HG02571 (cell line): ENCODE results near the gene CACFD1.
"Not testable (repeated sequence)": the region's sequence is repeated elsewhere in the genome, so short reads cannot be mapped to it uniquely, and the experiment has no call there.

Experiments
- ATAC-seq: cut with Tn5 transposase; IDR thresholded peaks from one replicate; pipeline ENCODE4 v1.9.1; 2021; ENCODE audit warnings: mild to moderate bottlenecking, moderate library complexity; ENCODE audit not compliant: unreplicated experiment

Gene CACFD1

DNA sequence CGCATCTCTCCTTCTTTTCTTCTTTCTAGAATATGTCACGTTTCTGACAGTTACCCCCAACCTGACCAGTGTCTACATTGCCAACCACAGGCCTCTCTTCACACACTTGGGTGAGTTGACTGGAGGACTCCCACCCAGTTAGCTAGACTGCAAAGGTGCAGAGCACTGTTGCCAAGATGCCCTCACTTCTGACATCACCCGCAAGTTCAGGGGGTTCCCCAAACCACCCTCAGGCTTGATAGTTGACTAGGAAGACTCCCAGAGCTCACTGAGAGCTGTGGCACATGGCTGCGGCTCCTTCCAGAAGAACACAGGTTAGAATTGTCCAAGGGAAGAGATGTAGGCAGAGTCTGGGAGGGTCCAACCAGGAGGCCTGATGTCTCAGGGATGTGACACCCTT is 20.4 kb upstream of the CACFD1 start:
- no peak for ATAC-seq

DNA sequence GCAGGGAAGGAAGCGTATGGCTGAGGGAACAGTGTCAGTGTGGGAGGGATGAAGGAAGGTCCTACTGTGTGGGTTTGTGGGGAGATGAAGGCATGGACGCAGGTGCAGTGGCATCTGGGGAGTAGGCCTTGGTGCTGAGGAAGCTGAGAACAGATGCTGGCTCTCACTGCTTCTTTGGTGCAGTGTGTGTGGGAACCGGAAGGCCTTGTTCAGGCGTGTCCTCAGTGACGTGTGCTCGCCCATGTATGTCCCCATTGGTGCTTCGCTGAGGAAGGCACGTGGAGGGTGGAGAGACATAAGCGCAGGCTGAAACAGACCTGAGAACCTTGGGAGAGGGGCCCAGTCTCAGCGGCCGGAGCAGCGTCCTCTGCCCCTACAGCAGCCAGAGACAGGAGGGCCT is 18.9 kb upstream of the CACFD1 start:
- ATAC-seq, result no peak

DNA sequence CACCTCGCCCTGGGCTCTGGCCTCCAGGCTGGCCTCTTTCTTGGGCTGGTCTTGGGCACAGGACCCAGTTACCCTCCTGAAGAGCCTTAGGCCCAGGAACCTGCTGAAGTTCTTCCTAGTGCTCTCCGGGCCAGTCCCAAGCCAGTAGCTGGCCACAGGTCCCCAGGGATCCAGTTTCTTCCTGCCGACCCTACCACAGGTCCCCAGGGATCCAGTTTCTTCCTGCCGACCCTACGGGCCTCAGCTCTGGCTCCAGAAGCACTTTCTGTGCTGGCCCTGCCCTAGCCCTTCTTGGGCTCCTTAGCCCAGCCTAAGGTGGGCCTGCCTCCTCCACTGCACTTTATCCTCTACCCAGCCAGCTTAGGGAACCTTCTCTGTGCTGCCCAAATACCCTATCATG is 18.2 kb upstream of the CACFD1 start:
- no peak for ATAC-seq

DNA sequence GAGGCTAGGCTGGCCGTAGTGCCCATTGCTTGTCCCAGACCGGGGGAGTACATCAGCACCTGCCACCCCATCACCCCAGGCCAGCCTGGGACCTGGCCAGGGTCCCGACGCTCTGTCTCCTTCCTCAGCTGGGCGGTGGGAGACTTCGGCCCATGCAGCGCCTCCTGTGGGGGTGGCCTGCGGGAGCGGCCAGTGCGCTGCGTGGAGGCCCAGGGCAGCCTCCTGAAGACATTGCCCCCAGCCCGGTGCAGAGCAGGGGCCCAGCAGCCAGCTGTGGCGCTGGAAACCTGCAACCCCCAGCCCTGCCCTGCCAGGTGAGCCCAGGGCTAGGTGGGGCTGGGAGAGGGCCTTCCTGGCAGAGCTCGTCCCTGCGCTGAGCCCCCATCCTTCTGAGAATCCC is 16.5 kb upstream of the CACFD1 start:
- no peak for ATAC-seq

DNA sequence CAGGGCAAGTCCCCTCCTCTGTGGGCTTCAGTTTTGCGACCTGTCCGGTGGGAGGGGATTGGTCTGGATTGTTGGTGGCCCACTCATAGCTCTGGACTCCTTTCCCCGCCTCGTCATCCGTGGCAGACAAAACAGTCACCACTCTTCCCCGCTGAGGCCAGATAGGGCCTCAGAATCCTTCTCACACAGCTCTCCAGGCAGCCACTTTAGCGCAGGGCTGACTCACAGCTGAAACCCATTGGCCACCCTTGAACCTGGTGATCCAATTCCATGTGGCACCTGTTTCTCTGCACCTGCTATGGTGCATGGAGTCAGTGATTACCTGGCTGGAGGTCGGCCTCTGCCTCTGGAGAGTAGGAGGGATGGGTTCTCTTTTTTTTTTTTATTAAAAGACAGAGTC is 15.8 kb upstream of the CACFD1 start:
- ATAC-seq, result no peak

DNA sequence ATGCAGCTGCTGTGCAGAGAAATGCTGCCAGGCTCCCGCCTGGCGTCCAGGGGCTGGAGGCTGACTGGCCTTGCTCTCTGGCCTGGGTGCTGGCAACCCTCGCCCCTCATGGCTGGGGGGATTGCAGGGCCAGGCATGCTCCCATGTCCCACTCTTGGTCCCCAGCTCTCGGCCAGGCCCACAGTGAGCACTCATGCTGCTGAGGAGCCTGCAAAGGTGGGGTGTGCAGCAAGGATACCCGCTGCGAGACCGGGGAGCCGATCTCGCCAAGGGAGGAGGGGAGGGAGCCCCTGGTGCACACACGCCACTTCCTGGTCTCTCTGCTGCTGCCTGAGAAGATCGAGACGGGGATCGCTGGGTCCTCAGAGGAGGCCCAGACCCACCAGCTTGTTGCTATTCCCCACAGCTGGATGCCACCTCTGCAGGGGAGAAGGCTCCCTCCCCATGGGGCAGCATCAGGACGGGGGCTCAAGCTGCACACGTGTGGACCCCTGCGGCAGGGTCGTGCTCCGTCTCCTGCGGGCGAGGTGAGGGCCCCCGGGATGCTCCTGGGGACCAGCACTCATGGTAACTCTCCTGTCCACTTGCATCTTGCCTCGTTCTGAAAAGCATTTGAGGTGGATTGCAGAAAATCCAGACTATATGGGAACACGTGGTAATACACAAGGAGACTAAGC is 14.3 kb upstream of the CACFD1 start:
- no peak for ATAC-seq

DNA sequence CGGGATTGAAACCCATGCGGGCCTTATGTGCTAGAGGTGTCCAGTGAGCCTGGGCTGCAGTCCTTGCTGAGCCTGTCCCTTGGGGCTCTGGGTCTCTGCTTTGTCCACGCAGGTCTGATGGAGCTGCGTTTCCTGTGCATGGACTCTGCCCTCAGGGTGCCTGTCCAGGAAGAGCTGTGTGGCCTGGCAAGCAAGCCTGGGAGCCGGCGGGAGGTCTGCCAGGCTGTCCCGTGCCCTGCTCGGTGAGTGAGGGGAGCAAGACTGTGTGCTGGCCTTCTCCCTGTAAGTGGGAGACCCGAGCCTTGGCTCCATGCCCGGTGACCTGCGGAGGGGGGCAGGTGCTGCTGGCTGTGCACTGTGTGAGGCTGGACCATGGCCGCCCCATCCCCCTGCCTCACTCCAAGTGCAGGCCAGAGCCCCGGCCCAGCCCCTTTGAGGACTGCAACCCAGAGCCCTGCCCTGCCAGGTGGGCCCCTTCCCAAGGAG is 11.2 kb upstream of the CACFD1 start:
- ATAC-seq, result no peak

DNA sequence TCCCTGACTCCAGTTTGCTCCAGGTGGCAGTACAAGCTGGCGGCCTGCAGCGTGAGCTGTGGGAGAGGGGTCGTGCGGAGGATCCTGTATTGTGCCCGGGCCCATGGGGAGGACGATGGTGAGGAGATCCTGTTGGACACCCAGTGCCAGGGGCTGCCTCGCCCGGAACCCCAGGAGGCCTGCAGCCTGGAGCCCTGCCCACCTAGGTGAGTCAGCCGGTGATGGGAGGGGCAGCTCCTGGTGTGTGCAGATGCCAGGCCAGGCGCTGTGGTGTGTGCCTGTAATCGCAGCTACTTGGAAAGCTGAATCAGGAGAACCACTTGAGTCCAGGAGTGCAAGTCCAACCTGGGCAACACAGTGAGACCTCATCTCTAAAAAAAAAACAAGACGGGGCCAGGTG is 10.0 kb upstream of the CACFD1 start:
- ATAC-seq, result no peak

DNA sequence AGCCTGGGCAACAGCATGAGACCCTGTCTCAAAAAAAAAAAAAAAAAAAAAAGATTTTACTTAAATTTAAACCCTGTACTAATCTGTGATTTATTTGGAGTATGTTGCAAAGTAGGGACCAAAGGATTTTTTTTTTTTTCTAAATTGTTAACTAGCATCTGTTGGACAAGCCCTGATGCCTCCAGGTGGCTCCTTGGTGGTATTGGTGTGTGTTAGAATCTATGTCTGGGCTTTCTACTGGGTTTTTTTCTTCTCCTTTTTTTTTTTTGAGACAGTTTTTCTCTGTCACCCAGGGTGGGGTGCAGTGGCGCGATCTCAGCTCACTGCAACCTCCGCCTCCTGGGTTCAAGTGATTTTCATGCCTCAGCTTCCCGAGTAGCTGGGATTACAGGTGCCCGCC is 7.9 kb upstream of the CACFD1 start:
- not testable (repeated sequence) for ATAC-seq

DNA sequence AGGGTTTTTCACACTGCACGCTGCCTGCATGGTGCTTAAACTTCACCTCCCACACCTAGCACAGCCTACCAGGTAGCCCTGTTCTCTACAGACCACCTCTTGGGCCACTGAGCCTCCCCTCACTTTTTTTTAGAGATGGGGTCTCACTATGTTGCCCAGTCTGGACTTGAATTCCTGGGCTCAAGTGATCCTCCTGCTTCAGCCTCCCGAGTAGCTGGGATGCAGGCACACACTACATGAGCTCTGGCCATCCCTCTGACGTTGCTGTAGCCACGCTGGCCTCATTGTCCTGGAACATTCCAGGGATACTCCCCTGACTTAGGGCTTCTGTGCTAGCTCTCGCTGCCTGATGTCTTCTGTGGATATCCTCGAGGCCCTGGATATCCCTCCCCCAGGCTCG is 7.2 kb upstream of the CACFD1 start:
- ATAC-seq, result no peak

DNA sequence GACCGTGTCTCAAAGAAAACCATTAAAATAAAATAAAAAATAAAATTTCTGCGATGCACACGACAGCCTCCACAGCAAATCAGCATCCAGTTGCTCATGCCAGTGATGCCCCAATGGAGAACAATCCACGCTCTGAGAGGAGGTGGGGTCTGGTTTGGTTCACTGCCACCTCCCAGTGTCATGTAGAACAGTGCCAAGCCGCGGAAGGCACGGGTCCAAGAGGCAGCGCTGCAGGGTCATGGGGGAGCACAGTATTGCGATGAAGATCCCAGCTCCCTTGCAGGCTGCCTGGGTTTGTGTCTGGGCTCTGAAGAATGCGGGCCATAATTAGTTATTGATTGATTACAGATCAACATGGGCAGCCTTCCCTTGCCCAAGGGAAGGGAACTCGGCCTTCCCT is 6.1 kb upstream of the CACFD1 start:
- ATAC-seq, result no peak

DNA sequence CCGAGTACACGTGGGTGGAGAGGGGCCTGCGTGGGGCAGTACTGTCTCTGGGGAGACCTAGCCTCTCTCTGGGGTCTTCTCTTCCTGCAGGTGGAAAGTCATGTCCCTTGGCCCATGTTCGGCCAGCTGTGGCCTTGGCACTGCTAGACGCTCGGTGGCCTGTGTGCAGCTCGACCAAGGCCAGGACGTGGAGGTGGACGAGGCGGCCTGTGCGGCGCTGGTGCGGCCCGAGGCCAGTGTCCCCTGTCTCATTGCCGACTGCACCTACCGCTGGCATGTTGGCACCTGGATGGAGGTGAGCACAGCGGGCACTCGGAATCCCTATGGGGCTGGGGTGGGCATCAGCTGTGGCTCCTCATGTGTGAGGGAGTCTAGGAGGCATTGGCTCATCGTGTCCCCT is 5.5 kb upstream of the CACFD1 start:
- ATAC-seq, result no peak

DNA sequence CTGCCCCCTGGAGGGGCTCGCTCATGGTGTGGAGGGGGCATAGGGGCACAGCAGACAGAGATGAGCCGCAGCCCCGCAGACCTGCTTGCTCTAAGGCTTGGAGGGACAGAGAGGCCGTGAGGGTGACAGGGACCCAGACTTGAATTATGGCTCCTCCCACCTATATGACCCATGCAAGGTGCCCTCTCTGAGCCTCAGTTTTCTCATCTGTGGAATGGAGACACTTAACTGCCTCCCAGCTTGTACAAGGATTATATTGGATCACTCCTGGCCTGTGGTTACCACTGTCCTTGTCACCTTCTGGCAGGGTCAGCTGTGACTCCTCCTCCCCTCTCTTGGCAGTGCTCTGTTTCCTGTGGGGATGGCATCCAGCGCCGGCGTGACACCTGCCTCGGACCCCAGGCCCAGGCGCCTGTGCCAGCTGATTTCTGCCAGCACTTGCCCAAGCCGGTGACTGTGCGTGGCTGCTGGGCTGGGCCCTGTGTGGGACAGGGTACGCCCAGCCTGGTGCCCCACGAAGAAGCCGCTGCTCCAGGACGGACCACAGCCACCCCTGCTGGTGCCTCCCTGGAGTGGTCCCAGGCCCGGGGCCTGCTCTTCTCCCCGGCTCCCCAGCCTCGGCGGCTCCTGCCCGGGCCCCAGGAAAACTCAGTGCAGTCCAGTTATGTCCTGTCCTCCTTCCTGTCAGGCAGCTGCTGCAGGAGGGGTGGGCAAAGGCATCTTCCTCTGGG is 4.7 kb upstream of the CACFD1 start:
- no peak for ATAC-seq

DNA sequence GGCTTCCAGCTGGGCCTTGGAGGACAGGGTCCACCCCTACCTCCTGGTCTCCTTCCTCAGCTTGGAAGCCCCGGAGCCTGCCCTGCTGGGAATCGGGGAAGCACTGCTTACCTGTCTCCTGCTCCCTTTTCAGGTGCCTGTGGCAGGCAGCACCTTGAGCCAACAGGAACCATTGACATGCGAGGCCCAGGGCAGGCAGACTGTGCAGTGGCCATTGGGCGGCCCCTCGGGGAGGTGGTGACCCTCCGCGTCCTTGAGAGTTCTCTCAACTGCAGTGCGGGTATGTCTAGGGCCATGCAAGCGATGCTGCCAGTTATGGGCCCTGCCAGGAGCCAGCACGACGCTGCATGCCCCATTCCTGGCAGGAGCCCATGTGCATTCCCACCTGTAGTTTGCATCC is 3.8 kb upstream of the CACFD1 start:
- ATAC-seq, result no peak

DNA sequence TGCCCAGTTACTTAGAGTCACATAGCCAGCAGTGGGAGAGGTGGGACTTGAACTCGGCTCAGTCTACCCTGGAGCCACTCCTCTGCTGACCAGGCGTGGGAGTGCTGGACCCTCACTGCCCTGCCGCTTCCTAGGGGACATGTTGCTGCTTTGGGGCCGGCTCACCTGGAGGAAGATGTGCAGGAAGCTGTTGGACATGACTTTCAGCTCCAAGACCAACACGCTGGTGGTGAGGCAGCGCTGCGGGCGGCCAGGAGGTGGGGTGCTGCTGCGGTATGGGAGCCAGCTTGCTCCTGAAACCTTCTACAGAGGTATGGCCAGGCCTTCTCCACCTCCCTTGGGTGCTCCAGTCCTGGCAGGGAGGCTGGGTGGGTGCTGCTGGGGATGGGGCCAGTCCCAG is 3.4 kb upstream of the CACFD1 start:
- ATAC-seq, result no peak

DNA sequence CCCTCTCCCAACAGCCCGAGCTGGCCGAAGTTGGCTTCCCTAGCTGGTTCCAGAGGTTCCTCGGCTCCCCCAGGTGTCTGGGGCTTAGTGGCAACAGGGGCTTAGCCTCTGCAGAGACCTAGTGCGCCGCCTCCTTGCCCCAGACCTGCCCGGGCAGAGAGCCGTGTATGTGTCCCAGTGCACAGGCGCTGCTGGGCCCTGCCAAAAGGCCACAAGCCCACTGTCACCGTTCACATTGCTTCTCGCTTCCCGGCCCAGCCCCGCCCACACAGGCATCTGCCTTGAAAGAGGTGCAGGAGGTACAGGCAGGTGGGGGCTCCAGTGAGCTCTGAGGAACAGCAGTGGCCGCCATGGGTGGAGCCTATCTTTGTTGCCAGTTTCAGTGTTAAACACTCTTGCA is 2.5 kb upstream of the CACFD1 start:
- ATAC-seq, result no peak

DNA sequence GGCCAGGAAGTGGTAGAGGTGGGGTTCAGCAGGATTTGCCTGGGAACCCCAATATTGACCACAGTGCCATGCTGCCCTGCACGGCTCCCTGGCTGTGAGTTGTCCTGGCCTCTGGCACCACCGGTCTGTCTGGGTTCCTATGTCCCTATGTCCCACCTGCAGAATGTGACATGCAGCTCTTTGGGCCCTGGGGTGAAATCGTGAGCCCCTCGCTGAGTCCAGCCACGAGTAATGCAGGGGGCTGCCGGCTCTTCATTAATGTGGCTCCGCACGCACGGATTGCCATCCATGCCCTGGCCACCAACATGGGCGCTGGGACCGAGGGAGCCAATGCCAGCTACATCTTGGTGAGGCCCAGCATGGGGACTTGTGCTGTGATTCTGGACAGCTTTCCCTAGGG is 2.0 kb upstream of the CACFD1 start:
- ATAC-seq, result no peak

DNA sequence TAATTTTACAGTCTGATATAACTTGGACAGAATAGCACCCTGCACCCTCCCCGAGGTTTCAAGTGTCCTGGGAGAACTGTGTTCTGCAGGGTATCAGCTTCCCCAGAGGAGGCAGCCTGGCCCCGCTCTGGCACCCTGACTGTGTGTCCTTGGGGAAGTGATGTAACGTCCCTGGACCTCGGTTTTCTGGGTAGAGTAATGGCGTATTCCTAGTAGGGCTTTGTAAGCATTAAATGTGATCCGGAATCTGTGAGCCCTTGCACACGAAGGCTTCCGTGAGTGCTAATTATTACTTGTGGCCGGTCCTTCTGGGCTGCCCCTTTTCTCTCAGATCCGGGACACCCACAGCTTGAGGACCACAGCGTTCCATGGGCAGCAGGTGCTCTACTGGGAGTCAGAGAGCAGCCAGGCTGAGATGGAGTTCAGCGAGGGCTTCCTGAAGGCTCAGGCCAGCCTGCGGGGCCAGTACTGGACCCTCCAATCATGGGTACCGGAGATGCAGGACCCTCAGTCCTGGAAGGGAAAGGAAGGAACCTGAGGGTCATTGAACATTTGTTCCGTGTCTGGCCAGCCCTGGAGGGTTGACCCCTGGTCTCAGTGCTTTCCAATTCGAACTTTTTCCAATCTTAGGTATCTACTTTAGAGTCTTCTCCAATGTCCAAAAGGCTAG is 1.0 kb upstream of the CACFD1 start:
- ATAC-seq, result no peak

DNA sequence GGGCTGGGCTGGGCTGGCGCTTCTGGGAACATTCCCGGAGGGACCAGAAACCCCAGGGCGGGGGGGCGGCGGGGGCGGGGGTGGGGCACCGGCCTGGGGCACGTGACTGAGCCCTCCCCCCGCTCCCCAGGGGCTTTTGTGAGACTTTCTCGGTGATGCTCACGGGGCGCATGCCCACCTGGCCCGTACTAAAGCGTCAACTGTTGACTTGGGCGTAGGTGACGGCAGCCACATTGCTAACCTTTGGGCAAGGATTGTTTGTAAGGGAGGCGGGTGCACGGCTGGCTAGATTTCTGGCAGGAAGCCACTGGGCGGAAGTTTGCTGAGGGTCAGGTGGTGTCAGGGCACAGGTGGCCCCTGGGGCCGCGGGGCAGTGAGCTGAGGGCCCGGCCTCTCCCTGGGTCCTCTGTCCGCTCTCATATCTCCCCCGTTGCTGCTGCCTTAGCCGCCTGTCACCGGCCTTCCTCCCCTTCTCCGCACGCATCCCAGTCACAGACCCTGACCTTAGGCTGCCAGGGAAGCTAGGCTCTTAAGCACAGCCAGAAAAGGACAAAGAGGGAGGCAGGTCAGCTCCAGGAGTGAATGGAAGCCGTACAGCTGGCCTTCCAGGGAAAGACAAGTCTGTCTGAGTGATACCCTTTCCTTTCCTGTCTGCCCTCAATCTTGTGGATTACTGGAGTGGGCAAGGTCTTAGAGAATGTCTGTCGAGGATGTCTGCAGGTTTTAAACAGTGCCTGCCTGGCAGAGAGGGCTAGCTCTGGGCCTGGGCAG is 812 bp downstream of the CACFD1 start:
- peak; percentile 19 for ATAC-seq

DNA sequence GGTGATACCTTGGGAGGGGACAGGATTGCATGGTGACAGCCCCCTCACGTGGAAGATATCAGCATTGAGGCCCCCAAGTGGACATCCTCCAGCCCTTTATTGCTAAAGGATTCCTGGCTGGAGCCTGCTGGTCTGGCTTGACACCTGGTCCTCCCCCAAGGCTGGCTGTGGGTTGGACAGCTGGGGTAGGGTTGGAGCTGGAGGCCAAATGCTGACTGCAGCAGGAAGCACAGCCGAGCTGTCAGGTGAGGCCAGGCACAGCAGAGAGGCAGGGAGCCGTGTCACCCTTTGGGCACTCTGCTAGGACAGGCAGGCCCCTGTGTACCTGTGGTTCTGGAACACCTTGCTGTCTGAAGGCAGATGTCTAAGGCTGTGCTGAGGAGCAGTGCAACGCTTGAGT is 2.2 kb downstream of the CACFD1 start:
- ATAC-seq, result no peak

DNA sequence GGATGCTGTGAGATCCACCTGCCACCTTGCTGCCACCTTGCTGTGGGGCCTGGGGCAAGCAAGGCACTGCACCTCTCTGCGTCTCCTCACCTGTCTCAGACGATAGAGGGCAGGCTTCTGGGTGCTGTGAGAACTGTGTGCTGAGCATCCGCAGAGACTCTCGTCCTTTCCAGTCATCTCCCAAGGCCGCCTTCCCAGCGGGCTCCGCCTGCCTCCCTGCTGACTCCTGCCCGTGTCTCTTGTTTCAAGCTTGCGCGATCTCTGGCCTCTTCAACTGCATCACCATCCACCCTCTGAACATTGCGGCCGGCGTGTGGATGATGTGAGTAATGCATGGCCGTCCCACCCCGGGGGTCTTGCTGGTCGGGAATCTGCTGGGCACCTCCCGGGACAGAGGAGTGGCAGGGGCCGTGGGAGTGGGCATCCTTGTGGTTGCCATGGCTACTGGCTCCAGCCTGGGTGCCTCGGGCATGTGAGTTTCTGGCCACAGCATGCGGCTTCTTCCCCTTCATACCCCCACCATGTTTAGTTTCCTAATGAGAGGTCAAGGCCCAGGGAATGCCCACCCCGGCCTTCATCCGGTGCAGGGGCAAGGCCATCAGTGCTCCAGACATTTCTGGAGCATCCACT is 3.6 kb downstream of the CACFD1 start:
- ATAC-seq, result no peak
